HepG2 (cell line): ENCODE results near the gene TDRD3. TPM values are rescaled to one million over a fixed set of nuclear protein-coding genes. Genes with fewer than 3 reads are reported as not detected.

Experiments used
- ATF4 ChIP-seq, 2 experiments: fragments of 450-650 bp in 1 of 2; sonication (generic) in 1 of 2; formaldehyde crosslinking; IDR thresholded peaks; 2 replicates each; pipeline versions ENCODE4 v1.5.0 to v1.8.0; 2020 to 2022; ENCODE audit warnings: mild to moderate bottlenecking in 1 of 2, missing genetic modification reagents in 1 of 2
- BCL6 ChIP-seq: IDR thresholded peaks from 2 replicates; pipeline ENCODE4 v1.6.1; 2016; ENCODE audit warnings: missing genetic modification reagents, missing compliant biosample characterization
- CBFB ChIP-seq: sonication (generic); formaldehyde crosslinking; IDR thresholded peaks from 2 replicates; pipeline ENCODE4 v1.4.0; 2020; ENCODE audit warnings: missing genetic modification reagents
- ELF3 ChIP-seq: IDR thresholded peaks from 2 replicates; pipeline ENCODE4 v1.6.1; 2016; ENCODE audit warnings: missing genetic modification reagents, missing compliant biosample characterization
- HNRNPK ChIP-seq: fragments of 200-400 bp; formaldehyde crosslinking; IDR thresholded peaks from 2 replicates; pipeline ENCODE4 v1.6.1; 2018; ENCODE audit warnings: low read length, low read depth, moderate library complexity, mild to moderate bottlenecking; ENCODE audit not compliant: poor library complexity, severe bottlenecking
- HNRNPLL ChIP-seq: fragments of 200-400 bp; formaldehyde crosslinking; IDR thresholded peaks from 2 replicates; pipeline ENCODE4 v1.6.1; 2017; ENCODE audit warnings: mild to moderate bottlenecking, low read depth, low read length; ENCODE audit not compliant: poor library complexity, severe bottlenecking
- IKZF5 ChIP-seq: IDR thresholded peaks from 2 replicates; pipeline ENCODE4 v1.6.1; 2018; ENCODE audit warnings: missing genetic modification reagents, mild to moderate bottlenecking, missing compliant biosample characterization
- PHF21A ChIP-seq: sonication (generic); formaldehyde crosslinking; IDR thresholded peaks from 2 replicates; pipeline ENCODE4 v1.5.0; 2020; ENCODE audit warnings: mild to moderate bottlenecking, missing genetic modification reagents
- POLR2A ChIP-seq, 2 experiments: IDR thresholded peaks; 2 replicates each; pipeline ENCODE4 v1.6.1; 2011; ENCODE audit warnings: low read depth in 2 of 2, low read length in 2 of 2, mild to moderate bottlenecking in 1 of 2, moderate library complexity in 1 of 2; ENCODE audit not compliant: insufficient read depth in 1 of 2
- RFX3 ChIP-seq: IDR thresholded peaks from 2 replicates; pipeline ENCODE4 v1.6.1; 2016; ENCODE audit warnings: missing biosample characterization, missing genetic modification reagents
- RNF2 ChIP-seq: fragments of 450-650 bp; conservative IDR thresholded peaks from 2 replicates; pipeline ENCODE4 v1.6.1; 2016; ENCODE audit warnings: low read depth
- SP140L ChIP-seq: sonication (generic); formaldehyde crosslinking; IDR thresholded peaks from 2 replicates; pipeline ENCODE4 v1.4.0; 2020; ENCODE audit warnings: missing genetic modification reagents, borderline replicate concordance
- ZC3H4 ChIP-seq: sonication (generic); formaldehyde crosslinking; IDR thresholded peaks from 2 replicates; pipeline ENCODE4 v1.4.0; 2020; ENCODE audit warnings: missing genetic modification reagents, borderline replicate concordance
- ZFP62 ChIP-seq: sonication (generic); formaldehyde crosslinking; IDR thresholded peaks from 2 replicates; pipeline ENCODE4 v1.4.0; 2020; ENCODE audit warnings: missing genetic modification reagents
- ZNF335 ChIP-seq: sonication (generic); formaldehyde crosslinking; IDR thresholded peaks from 2 replicates; pipeline ENCODE4 v1.4.0; 2020; ENCODE audit warnings: missing genetic modification reagents
- ZNF343 ChIP-seq: sonication (generic); formaldehyde crosslinking; IDR thresholded peaks from 2 replicates; pipeline ENCODE4 v1.4.0; 2020; ENCODE audit warnings: mild to moderate bottlenecking, missing genetic modification reagents
- ZNF737 ChIP-seq: sonication (generic); formaldehyde crosslinking; IDR thresholded peaks from 2 replicates; pipeline ENCODE4 v1.5.0; 2020; ENCODE audit warnings: missing genetic modification reagents, mild to moderate bottlenecking, borderline replicate concordance
- ZNF772 ChIP-seq: sonication (generic); formaldehyde crosslinking; IDR thresholded peaks from 2 replicates; pipeline ENCODE4 v1.5.0; 2020; ENCODE audit warnings: mild to moderate bottlenecking, missing genetic modification reagents
- polyA plus RNA-seq, 8 experiments: library from polyadenylated mRNA; depleted of rRNA in 3 of 8; stranded (reverse) in 7 of 8; unstranded in 1 of 8; fragments of >200 nt; fragmentation: Illumina TruSeq in 4 of 8; extraction: Trizol in 4 of 8; gene quantifications; 2 replicates each; pipeline versions ENCODE4 v1.2.1 to v1.2.3, GENCODE V29; 2011 to 2016; ENCODE audit warnings: low read depth in 4 of 8, missing spikeins in 1 of 8, mixed read lengths in 1 of 8; ENCODE audit not compliant: insufficient read depth in 1 of 8
- total RNA-seq, 5 experiments: library from RNA; depleted of rRNA; stranded (reverse); fragments of >200 nt; fragmentation: Illumina TruSeq; extraction: Trizol; gene quantifications; 2 replicates each; pipeline ENCODE4 v1.2.3, GENCODE V29; 2016; ENCODE audit warnings: low read depth in 1 of 5
- TF ChIP-seq, protein P1 (sequence below), 2 experiments: sonication (generic) in 1 of 2; formaldehyde crosslinking in 1 of 2; IDR thresholded peaks; 2 replicates each; pipeline versions ENCODE4 v1.5.1 to v1.6.1; 2011 to 2020; ENCODE audit warnings: borderline replicate concordance in 1 of 2, low read depth in 1 of 2, low read length in 1 of 2, mild to moderate bottlenecking in 1 of 2, missing genetic modification reagents in 1 of 2, moderate library complexity in 1 of 2
- TF ChIP-seq, protein P2 (sequence below): sonication (generic); formaldehyde crosslinking; IDR thresholded peaks from 2 replicates; pipeline ENCODE4 v1.8.0; 2022; ENCODE audit warnings: mild to moderate bottlenecking, missing genetic modification reagents
- TF ChIP-seq, protein P3 (sequence below): sonication (generic); formaldehyde crosslinking; IDR thresholded peaks from 2 replicates; pipeline ENCODE4 v1.5.1; 2020; ENCODE audit warnings: missing genetic modification reagents, mild to moderate bottlenecking, borderline replicate concordance

The TDRD3 gene
- total and polyA plus RNA-seq, 2 of the 13 experiments (the other 11 are each of a cell fraction or from before 2014, with no cell fraction given), result 4.7 to 11.8 TPM

- 0 out of 4 replicates have a peak, but pooled peaks of 1 of the 2 experiments have one; percentile 33 for TF ChIP-seq ATF4 (CRISPR knock-in tag; IDR thresholded peaks at IDR 0.05)
- 0 out of 2 replicates have a peak, but pooled peaks have one; percentile 18 for TF ChIP-seq CBFB (CRISPR knock-in tag)
- TF ChIP-seq ZC3H4 (CRISPR knock-in tag), result peak; percentile 70; the same call in 1 of the 2 replicates
- TF ChIP-seq, protein P1, sequence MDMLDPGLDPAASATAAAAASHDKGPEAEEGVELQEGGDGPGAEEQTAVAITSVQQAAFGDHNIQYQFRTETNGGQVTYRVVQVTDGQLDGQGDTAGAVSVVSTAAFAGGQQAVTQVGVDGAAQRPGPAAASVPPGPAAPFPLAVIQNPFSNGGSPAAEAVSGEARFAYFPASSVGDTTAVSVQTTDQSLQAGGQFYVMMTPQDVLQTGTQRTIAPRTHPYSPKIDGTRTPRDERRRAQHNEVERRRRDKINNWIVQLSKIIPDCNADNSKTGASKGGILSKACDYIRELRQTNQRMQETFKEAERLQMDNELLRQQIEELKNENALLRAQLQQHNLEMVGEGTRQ (IDR thresholded peaks at IDR 0.05; ENCODE audit: low read depth, low read length), result peak; percentile 49
- TF ChIP-seq, protein P1 (CRISPR knock-in tag; IDR thresholded peaks at IDR 0.05; ENCODE audit: borderline replicate concordance), result peak; percentile 60; the same call in 1 of the 2 replicates
- TF ChIP-seq BCL6 (CRISPR knock-in tag), result peak; percentile 11; the same call in 1 of the 2 replicates
- TF ChIP-seq RFX3 (CRISPR knock-in tag), result peak; percentile 73
- TF ChIP-seq, protein P2, sequence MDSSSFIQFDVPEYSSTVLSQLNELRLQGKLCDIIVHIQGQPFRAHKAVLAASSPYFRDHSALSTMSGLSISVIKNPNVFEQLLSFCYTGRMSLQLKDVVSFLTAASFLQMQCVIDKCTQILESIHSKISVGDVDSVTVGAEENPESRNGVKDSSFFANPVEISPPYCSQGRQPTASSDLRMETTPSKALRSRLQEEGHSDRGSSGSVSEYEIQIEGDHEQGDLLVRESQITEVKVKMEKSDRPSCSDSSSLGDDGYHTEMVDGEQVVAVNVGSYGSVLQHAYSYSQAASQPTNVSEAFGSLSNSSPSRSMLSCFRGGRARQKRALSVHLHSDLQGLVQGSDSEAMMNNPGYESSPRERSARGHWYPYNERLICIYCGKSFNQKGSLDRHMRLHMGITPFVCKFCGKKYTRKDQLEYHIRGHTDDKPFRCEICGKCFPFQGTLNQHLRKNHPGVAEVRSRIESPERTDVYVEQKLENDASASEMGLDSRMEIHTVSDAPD, result 0 out of 2 replicates have a peak, but pooled peaks have one; percentile 21
- peak; percentile 1; the same call in 1 of the 2 replicates for TF ChIP-seq ZNF335 (CRISPR knock-in tag)
- TF ChIP-seq IKZF5 (CRISPR knock-in tag), result 0 out of 2 replicates have a peak, but pooled peaks have one; percentile 25
- no peak for TF ChIP-seq ZNF737
- peak; percentile 79; the same call in 1 of the 2 replicates for TF ChIP-seq PHF21A (CRISPR knock-in tag)
- TF ChIP-seq HNRNPK, result no peak
- TF ChIP-seq POLR2A (IDR thresholded peaks at IDR 0.05; ENCODE audit: insufficient read depth in 1 of 2, low read depth in 2 of 2, low read length in 2 of 2), result peak; percentile 62 to 92
- TF ChIP-seq SP140L (CRISPR knock-in tag), result no peak
- TF ChIP-seq, protein P3, sequence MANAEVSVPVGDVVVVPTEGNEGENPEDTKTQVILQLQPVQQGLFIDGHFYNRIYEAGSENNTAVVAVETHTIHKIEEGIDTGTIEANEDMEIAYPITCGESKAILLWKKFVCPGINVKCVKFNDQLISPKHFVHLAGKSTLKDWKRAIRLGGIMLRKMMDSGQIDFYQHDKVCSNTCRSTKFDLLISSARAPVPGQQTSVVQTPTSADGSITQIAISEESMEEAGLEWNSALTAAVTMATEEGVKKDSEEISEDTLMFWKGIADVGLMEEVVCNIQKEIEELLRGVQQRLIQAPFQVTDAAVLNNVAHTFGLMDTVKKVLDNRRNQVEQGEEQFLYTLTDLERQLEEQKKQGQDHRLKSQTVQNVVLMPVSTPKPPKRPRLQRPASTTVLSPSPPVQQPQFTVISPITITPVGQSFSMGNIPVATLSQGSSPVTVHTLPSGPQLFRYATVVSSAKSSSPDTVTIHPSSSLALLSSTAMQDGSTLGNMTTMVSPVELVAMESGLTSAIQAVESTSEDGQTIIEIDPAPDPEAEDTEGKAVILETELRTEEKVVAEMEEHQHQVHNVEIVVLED, result peak; percentile 91
- TF ChIP-seq ELF3 (CRISPR knock-in tag), result 0 out of 2 replicates have a peak, but pooled peaks have one; percentile 41
- 0 out of 2 replicates have a peak, but pooled peaks have one; percentile 56 for TF ChIP-seq ZNF343 (CRISPR knock-in tag)
- TF ChIP-seq RNF2, result 0 out of 2 replicates have a peak, but pooled peaks have one; percentile 57
- TF ChIP-seq ZFP62, result no peak
- 0 out of 2 replicates have a peak, but pooled peaks have one; percentile 10 for TF ChIP-seq ZNF772 (CRISPR knock-in tag)
- peak; percentile 74 for TF ChIP-seq HNRNPLL
These were observed 843 bp upstream of the TDRD3 start (continued) for GRCh38 chr13:60395971-60396782.
